ENCODE measurements around the gene MAP4K2. TPM values are rescaled to one million over a fixed set of nuclear protein-coding genes. Genes with fewer than 3 reads are reported as not detected.

MAP4K2 gene
- total and polyA plus RNA-seq, 2 of the 13 experiments (the other 11 are each of a cell fraction or from before 2014, with no cell fraction given), result 8.3 to 17.6 TPM

DNA sequence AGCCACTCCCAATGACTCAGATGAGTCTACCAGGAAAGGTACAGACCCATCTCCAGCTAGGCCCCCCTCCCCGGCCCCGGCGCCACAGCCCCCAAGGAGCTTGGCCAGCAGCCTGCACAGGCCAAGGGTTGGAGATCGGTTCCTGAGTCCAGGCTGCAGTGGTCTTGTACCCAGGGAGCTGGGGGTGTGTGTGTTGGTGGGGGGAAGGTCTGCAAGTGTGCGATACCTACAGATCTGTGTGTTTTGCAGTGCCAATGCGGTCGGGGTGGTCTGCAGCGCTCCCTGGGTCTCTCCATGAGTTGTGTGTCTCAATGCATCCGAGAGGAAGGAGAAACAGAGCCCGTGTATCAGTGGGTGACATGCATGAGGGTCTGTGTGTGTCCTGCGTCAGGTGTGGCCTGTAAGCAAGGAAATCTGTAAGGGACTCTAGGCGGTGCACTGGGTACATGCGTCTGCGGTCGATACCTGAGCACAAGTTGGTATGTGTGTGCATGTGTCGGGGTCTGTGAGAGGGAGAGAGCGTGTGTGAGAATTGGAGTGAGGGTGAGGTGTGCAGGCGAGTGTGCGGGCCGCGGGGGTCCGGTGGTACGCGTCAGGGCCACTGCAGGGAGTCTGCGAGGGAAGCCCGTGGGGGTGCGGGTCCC lies 40.8 kb upstream of the MAP4K2 start (continued):
- TF ChIP-seq, protein P1, sequence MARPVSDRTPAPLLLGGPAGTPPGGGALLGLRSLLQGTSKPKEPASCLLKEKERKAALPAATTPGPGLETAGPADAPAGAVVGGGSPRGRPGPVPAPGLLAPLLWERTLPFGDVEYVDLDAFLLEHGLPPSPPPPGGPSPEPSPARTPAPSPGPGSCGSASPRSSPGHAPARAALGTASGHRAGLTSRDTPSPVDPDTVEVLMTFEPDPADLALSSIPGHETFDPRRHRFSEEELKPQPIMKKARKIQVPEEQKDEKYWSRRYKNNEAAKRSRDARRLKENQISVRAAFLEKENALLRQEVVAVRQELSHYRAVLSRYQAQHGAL (CRISPR knock-in tag; IDR thresholded peaks at IDR 0.05; ENCODE audit: not compliant biosample characterization), result no peak
- TF ChIP-seq ZNF672 (CRISPR knock-in tag; IDR thresholded peaks at IDR 0.05), result 0 out of 2 replicates have a peak, but pooled peaks have one; percentile 32
- no peak for TF ChIP-seq ZMYM4 (CRISPR knock-in tag; IDR thresholded peaks at IDR 0.05)
- TF ChIP-seq RAD51 (IDR thresholded peaks at IDR 0.05; ENCODE audit: borderline replicate concordance), result no peak
- TF ChIP-seq, protein P2, sequence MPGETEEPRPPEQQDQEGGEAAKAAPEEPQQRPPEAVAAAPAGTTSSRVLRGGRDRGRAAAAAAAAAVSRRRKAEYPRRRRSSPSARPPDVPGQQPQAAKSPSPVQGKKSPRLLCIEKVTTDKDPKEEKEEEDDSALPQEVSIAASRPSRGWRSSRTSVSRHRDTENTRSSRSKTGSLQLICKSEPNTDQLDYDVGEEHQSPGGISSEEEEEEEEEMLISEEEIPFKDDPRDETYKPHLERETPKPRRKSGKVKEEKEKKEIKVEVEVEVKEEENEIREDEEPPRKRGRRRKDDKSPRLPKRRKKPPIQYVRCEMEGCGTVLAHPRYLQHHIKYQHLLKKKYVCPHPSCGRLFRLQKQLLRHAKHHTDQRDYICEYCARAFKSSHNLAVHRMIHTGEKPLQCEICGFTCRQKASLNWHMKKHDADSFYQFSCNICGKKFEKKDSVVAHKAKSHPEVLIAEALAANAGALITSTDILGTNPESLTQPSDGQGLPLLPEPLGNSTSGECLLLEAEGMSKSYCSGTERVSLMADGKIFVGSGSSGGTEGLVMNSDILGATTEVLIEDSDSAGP (CRISPR knock-in tag; IDR thresholded peaks at IDR 0.05; ENCODE audit: borderline replicate concordance), result no peak; the same call in 1 of the 2 replicates
- 0 out of 2 replicates have a peak, but pooled peaks have one; percentile 66 for TF ChIP-seq ZNF780A (CRISPR knock-in tag; IDR thresholded peaks at IDR 0.05)
- TF ChIP-seq, protein P3, sequence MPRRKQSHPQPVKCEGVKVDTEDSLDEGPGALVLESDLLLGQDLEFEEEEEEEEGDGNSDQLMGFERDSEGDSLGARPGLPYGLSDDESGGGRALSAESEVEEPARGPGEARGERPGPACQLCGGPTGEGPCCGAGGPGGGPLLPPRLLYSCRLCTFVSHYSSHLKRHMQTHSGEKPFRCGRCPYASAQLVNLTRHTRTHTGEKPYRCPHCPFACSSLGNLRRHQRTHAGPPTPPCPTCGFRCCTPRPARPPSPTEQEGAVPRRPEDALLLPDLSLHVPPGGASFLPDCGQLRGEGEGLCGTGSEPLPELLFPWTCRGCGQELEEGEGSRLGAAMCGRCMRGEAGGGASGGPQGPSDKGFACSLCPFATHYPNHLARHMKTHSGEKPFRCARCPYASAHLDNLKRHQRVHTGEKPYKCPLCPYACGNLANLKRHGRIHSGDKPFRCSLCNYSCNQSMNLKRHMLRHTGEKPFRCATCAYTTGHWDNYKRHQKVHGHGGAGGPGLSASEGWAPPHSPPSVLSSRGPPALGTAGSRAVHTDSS (CRISPR knock-in tag; conservative IDR thresholded peaks at IDR 0.05), result no peak
- 0 out of 2 replicates have a peak, but pooled peaks have one; percentile 62 for TF ChIP-seq SMAD9 (CRISPR knock-in tag; IDR thresholded peaks at IDR 0.05)
- no peak for TF ChIP-seq ZKSCAN5 (CRISPR knock-in tag; IDR thresholded peaks at IDR 0.05)
- no peak for TF ChIP-seq SAP130 (CRISPR knock-in tag; IDR thresholded peaks at IDR 0.05; ENCODE audit: low read depth)
- 0 out of 2 replicates have a peak, but pooled peaks have one; percentile 37 for TF ChIP-seq ONECUT2 (CRISPR knock-in tag; IDR thresholded peaks at IDR 0.05)
- no peak for TF ChIP-seq ZBTB21 (CRISPR knock-in tag; IDR thresholded peaks at IDR 0.05)
- no peak for TF ChIP-seq U2AF2 (IDR thresholded peaks at IDR 0.05; ENCODE audit: low read depth, low read length)
- TF ChIP-seq ZNF101 (CRISPR knock-in tag; IDR thresholded peaks at IDR 0.05; ENCODE audit: borderline replicate concordance, low read depth), result no peak
- no peak for TF ChIP-seq ISX (CRISPR knock-in tag; conservative IDR thresholded peaks at IDR 0.05)
- TF ChIP-seq TMF1 (CRISPR knock-in tag; IDR thresholded peaks at IDR 0.05; ENCODE audit: low read depth), result no peak
- TF ChIP-seq ZBTB8A (CRISPR knock-in tag; IDR thresholded peaks at IDR 0.05; ENCODE audit: borderline replicate concordance, low read depth), result no peak
- TF ChIP-seq ZNF563 (CRISPR knock-in tag; IDR thresholded peaks at IDR 0.05), result peak; percentile 61; the same call in 1 of the 2 replicates
- TF ChIP-seq ZNF713 (CRISPR knock-in tag; IDR thresholded peaks at IDR 0.05), result no peak
- TF ChIP-seq TBP (CRISPR knock-in tag; IDR thresholded peaks at IDR 0.05), result no peak
- no peak for TF ChIP-seq KLF12 (CRISPR knock-in tag; IDR thresholded peaks at IDR 0.05; ENCODE audit: borderline replicate concordance)
- no peak for TF ChIP-seq ZNF354B (CRISPR knock-in tag; IDR thresholded peaks at IDR 0.05)
- no peak for TF ChIP-seq PHF21A (CRISPR knock-in tag; IDR thresholded peaks at IDR 0.05)
- no peak for TF ChIP-seq ZNF496 (CRISPR knock-in tag; IDR thresholded peaks at IDR 0.05; ENCODE audit: insufficient replicate concordance)
- TF ChIP-seq ZNF20 (CRISPR knock-in tag; IDR thresholded peaks at IDR 0.05), result no peak
- TF ChIP-seq, protein P4, sequence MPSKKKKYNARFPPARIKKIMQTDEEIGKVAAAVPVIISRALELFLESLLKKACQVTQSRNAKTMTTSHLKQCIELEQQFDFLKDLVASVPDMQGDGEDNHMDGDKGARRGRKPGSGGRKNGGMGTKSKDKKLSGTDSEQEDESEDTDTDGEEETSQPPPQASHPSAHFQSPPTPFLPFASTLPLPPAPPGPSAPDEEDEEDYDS (CRISPR knock-in tag; IDR thresholded peaks at IDR 0.05), result no peak
- TF ChIP-seq ARHGAP35 (CRISPR knock-in tag; IDR thresholded peaks at IDR 0.05; ENCODE audit: borderline replicate concordance), result no peak
- TF ChIP-seq ZNF446 (CRISPR knock-in tag; IDR thresholded peaks at IDR 0.05), result 0 out of 2 replicates have a peak, but pooled peaks have one; percentile 65
